Activated T-helper 9 cell treated with anti-CD3 and anti-CD28 coated beads, Interleukin-2, amount 50 U/mL, for 16 hours (primary cell): ENCODE results near the gene SLC4A7.
"Not testable (repeated sequence)": the region's sequence is repeated elsewhere in the genome, so short reads cannot be mapped to it uniquely, and the experiment has no call there.

Experiments used
- DNase-seq: peaks from one replicate; pipeline ENCODE4 v3.0.0-alpha.2; 2020; ENCODE audit warnings: low read depth

Gene SLC4A7

GRCh38 chr3:27429909-27430308 lies 54.3 kb downstream of the SLC4A7 start:
- DNase-seq = no peak

- no peak for DNase-seq
Observed at GRCh38 chr3:27428446-27428845, 55.7 kb downstream of the SLC4A7 start.

GRCh38 chr3:27426926-27427325 lies 57.3 kb downstream of the SLC4A7 start:
- DNase-seq = no peak

GRCh38 chr3:27425896-27426565 lies 58.2 kb downstream of the SLC4A7 start:
- DNase-seq = no peak

GRCh38 chr3:27424812-27425521 lies 59.2 kb downstream of the SLC4A7 start:
- not testable (repeated sequence) for DNase-seq

- DNase-seq = no peak
Observed at GRCh38 chr3:27423463-27423862, 60.7 kb downstream of the SLC4A7 start.

- DNase-seq = no peak
Observed at GRCh38 chr3:27422617-27423016, 61.6 kb downstream of the SLC4A7 start.

GRCh38 chr3:27415202-27415601 lies 69.0 kb downstream of the SLC4A7 start:
- DNase-seq = no peak

- DNase-seq = no peak
Observed at GRCh38 chr3:27392950-27393679, 91.1 kb downstream of the SLC4A7 start.

GRCh38 chr3:27392414-27392813 lies 91.8 kb downstream of the SLC4A7 start:
- not testable (repeated sequence) for DNase-seq

- DNase-seq = no peak
Observed at GRCh38 chr3:27391796-27392195, 92.4 kb downstream of the SLC4A7 start.

- DNase-seq = no peak
Observed at GRCh38 chr3:27387625-27388024, 96.6 kb downstream of the SLC4A7 start.

- no peak for DNase-seq
Observed at GRCh38 chr3:27385504-27385903, 98.7 kb downstream of the SLC4A7 start.

- no peak for DNase-seq
Observed at GRCh38 chr3:27384191-27384590, 100.0 kb downstream of the SLC4A7 start.

GRCh38 chr3:27380433-27381357 lies 103.5 kb downstream of the SLC4A7 start:
- no peak for DNase-seq

GRCh38 chr3:27378331-27378730 lies 105.9 kb downstream of the SLC4A7 start:
- DNase-seq = no peak

GRCh38 chr3:27376109-27376772 lies 107.9 kb downstream of the SLC4A7 start:
- DNase-seq = no peak

GRCh38 chr3:27368831-27369607 lies 115.2 kb downstream of the SLC4A7 start, which contains the start of gene NEK10:
TSS of gene NEK10 (minus strand) at chr3:27369383. CDS start at chr3:27352882, 16,501 bp downstream.
- DNase-seq = peak; percentile 84

GRCh38 chr3:27366062-27366591 lies 118.1 kb downstream of the SLC4A7 start:
- no peak for DNase-seq
